Prostate gland (tissue), 2 donors: ENCODE results near the gene CDRT4.

Experiments used
- POLR2A ChIP-seq: fragments of 450-650 bp; IDR thresholded peaks from one replicate; pipeline ENCODE4 v1.6.1; 2016; ENCODE audit warnings: antibody characterized with exemption, mild to moderate bottlenecking
- POLR2AphosphoS5 ChIP-seq: sonication (generic); formaldehyde crosslinking; IDR thresholded peaks from one replicate; pipeline ENCODE4 v1.6.1; 2017; ENCODE audit warnings: antibody characterized with exemption
- TF ChIP-seq, protein P1 (sequence below), 4 experiments: fragments of 200-600 bp in 2 of 4; fragments of 450-650 bp in 2 of 4; sonication (generic) in 2 of 4; IDR thresholded peaks; 1 replicate in 3 of 4; 2 replicates in 1 of 4; pipeline ENCODE4 v1.5.1; 2016 to 2019; ENCODE audit warnings: antibody characterized with exemption in 4 of 4, mild to moderate bottlenecking in 2 of 4, moderate library complexity in 2 of 4

DNA sequence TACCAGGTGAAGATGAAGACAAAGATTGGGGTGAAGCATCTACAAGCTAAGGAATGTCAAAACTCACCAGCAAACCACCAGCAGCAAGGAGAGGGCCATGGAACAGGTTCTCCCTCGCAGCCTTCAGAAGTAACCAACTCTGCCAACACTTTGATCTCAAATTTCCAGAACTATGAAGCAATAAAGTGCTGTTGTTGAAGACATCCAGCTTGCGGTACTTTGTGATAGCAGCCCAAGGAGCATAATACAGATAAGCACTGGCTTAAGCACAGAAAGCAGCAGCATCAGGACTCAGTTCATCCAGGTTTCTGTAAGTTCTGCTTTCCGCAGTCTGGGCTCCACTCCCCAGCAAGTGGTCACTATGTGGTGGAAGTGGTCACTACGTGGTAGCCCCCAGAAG is 16.0 kb upstream of the CDRT4 start:
- TF ChIP-seq, protein P1, sequence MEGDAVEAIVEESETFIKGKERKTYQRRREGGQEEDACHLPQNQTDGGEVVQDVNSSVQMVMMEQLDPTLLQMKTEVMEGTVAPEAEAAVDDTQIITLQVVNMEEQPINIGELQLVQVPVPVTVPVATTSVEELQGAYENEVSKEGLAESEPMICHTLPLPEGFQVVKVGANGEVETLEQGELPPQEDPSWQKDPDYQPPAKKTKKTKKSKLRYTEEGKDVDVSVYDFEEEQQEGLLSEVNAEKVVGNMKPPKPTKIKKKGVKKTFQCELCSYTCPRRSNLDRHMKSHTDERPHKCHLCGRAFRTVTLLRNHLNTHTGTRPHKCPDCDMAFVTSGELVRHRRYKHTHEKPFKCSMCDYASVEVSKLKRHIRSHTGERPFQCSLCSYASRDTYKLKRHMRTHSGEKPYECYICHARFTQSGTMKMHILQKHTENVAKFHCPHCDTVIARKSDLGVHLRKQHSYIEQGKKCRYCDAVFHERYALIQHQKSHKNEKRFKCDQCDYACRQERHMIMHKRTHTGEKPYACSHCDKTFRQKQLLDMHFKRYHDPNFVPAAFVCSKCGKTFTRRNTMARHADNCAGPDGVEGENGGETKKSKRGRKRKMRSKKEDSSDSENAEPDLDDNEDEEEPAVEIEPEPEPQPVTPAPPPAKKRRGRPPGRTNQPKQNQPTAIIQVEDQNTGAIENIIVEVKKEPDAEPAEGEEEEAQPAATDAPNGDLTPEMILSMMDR (IDR thresholded peaks at IDR 0.05): no peak
- TF ChIP-seq POLR2AphosphoS5 (no peak), POLR2A (no peak)
